ENCODE results near the gene APCDD1L.

DNA sequence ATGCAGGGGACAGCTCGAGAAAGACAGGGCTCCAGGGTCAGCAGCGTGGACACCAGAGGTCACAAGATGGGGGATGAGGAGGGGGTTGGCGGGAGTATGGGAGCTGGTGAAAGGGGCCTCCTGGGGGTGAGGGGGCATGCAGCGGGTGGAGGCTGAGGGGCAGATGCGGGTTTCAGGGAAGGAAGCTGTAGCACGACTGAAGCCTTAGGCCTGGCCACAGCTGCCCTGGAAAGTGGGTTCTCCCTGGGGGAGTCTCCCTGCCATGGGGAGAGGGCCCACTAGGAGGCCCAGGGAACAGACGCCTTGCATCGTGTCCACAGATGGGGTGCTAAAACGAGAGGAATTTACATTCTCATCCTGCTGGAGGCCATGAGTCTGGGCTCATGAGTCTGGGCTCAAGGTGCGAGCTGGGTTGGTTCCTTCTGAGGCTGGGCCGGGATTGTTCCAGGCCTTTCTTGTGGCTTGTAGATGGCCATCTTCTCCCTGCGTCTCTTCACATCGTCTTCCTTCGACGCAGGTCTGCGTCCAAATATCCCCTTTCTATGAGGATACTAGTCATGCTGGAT, 18.0 kb downstream of the APCDD1L start:
- TF ChIP-seq, protein P1, sequence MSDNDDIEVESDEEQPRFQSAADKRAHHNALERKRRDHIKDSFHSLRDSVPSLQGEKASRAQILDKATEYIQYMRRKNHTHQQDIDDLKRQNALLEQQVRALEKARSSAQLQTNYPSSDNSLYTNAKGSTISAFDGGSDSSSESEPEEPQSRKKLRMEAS (CRISPR knock-in tag; IDR thresholded peaks at IDR 0.05) = no peak
- TF ChIP-seq ESRRA (CRISPR knock-in tag; IDR thresholded peaks at IDR 0.05; ENCODE audit: borderline replicate concordance) = no peak
- TF ChIP-seq CBFB (CRISPR knock-in tag; IDR thresholded peaks at IDR 0.05; ENCODE audit: low read depth) = no peak
- TF ChIP-seq, protein P2, sequence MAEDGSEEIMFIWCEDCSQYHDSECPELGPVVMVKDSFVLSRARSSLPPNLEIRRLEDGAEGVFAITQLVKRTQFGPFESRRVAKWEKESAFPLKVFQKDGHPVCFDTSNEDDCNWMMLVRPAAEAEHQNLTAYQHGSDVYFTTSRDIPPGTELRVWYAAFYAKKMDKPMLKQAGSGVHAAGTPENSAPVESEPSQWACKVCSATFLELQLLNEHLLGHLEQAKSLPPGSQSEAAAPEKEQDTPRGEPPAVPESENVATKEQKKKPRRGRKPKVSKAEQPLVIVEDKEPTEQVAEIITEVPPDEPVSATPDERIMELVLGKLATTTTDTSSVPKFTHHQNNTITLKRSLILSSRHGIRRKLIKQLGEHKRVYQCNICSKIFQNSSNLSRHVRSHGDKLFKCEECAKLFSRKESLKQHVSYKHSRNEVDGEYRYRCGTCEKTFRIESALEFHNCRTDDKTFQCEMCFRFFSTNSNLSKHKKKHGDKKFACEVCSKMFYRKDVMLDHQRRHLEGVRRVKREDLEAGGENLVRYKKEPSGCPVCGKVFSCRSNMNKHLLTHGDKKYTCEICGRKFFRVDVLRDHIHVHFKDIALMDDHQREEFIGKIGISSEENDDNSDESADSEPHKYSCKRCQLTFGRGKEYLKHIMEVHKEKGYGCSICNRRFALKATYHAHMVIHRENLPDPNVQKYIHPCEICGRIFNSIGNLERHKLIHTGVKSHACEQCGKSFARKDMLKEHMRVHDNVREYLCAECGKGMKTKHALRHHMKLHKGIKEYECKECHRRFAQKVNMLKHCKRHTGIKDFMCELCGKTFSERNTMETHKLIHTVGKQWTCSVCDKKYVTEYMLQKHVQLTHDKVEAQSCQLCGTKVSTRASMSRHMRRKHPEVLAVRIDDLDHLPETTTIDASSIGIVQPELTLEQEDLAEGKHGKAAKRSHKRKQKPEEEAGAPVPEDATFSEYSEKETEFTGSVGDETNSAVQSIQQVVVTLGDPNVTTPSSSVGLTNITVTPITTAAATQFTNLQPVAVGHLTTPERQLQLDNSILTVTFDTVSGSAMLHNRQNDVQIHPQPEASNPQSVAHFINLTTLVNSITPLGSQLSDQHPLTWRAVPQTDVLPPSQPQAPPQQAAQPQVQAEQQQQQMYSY (CRISPR knock-in tag; IDR thresholded peaks at IDR 0.05) = no peak
- TF ChIP-seq ATF1 (CRISPR knock-in tag; IDR thresholded peaks at IDR 0.05) = no peak
- TF ChIP-seq CTCF (IDR thresholded peaks at IDR 0.05) = no peak
- no peak for TF ChIP-seq NR1H2 (CRISPR knock-in tag; IDR thresholded peaks at IDR 0.05)
- TF ChIP-seq PREB (CRISPR knock-in tag; IDR thresholded peaks at IDR 0.05; ENCODE audit: borderline replicate concordance) = no peak
- no peak for TF ChIP-seq OVOL2 (CRISPR knock-in tag; IDR thresholded peaks at IDR 0.05; ENCODE audit: borderline replicate concordance)
- TF ChIP-seq ZNF317 (CRISPR knock-in tag; IDR thresholded peaks at IDR 0.05; ENCODE audit: borderline replicate concordance, low read depth) = no peak
- TF ChIP-seq, protein P3, sequence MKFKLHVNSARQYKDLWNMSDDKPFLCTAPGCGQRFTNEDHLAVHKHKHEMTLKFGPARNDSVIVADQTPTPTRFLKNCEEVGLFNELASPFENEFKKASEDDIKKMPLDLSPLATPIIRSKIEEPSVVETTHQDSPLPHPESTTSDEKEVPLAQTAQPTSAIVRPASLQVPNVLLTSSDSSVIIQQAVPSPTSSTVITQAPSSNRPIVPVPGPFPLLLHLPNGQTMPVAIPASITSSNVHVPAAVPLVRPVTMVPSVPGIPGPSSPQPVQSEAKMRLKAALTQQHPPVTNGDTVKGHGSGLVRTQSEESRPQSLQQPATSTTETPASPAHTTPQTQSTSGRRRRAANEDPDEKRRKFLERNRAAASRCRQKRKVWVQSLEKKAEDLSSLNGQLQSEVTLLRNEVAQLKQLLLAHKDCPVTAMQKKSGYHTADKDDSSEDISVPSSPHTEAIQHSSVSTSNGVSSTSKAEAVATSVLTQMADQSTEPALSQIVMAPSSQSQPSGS (CRISPR knock-in tag; IDR thresholded peaks at IDR 0.05; ENCODE audit: borderline replicate concordance, low read depth) = no peak
